HEK293 (cell line): Measurements from ENCODE around the gene ZFX.
A peak's percentile ranks its signal among the peaks of the same experiment; 100 is the strongest.

ENCODE experiments used
- CTCF ChIA-PET: fragments of 350-600 bp; formaldehyde crosslinking; extraction: SDS; loops from one replicate; lab custom pipeline; 2021; ENCODE audit warnings: antibody characterized with exemption; lab: Yijun Ruan, JAX
- POLR2A ChIA-PET: fragments of 300-600 bp; formaldehyde crosslinking; extraction: SDS; loops from one replicate; lab custom pipeline; 2020; ENCODE audit warnings: antibody characterized with exemption, inconsistent platforms; lab: Yijun Ruan, JAX
- H3K27ac ChIP-seq: fragments of 200-500 bp; sonication (Bioruptor generic); 2 replicates; pipeline ENCODE4 v1.5.1; 2014; ENCODE audit warnings: low read depth, low read length, control low read depth, inconsistent platforms; ENCODE audit errors: extremely low read depth
- H3K36me3 ChIP-seq, 2 experiments: fragments of 200-500 bp in 1 of 2; sonication (Bioruptor generic) in 1 of 2; 1 replicate in 1 of 2; 2 replicates in 1 of 2; pipeline ENCODE4 v1.5.1; 2014 to 2017; ENCODE audit warnings: inconsistent platforms in 2 of 2, low read length in 2 of 2; ENCODE audit not compliant: control insufficient read depth in 2 of 2, insufficient read depth in 1 of 2
- H3K4me1 ChIP-seq: fragments of 200-500 bp; sonication (Bioruptor generic); 2 replicates; pipeline ENCODE4 v1.5.1; 2014; ENCODE audit warnings: mild to moderate bottlenecking, low read length, inconsistent platforms; ENCODE audit not compliant: control insufficient read depth, insufficient read depth
- H3K4me3 ChIP-seq: 2 replicates; pipeline ENCODE4 v1.5.1; 2011; ENCODE audit warnings: low read depth, mild to moderate bottlenecking, control low read depth, low read length, moderate library complexity
- H3K9me3 ChIP-seq: fragments of 200-500 bp; sonication (Bioruptor generic); 2 replicates; pipeline ENCODE4 v1.5.1; 2014; ENCODE audit warnings: low read depth, low read length, inconsistent platforms; ENCODE audit not compliant: control insufficient read depth, insufficient read depth
- FEZF1 ChIP-seq: fragments of 450-650 bp; formaldehyde crosslinking; IDR thresholded peaks from 2 replicates; pipeline ENCODE4 v1.5.1; 2016; ENCODE audit warnings: missing biosample characterization, missing genetic modification characterization
- GLI2 ChIP-seq: fragments of 450-650 bp; formaldehyde crosslinking; IDR thresholded peaks from 2 replicates; pipeline ENCODE4; 2017; ENCODE audit warnings: missing biosample characterization, missing genetic modification characterization, low read depth, borderline replicate concordance
- KLF10 ChIP-seq: fragments of 450-650 bp; IDR thresholded peaks from 2 replicates; pipeline ENCODE4 v1.5.1; 2018; ENCODE audit warnings: missing biosample characterization, mild to moderate bottlenecking, missing genetic modification characterization
- KLF16 ChIP-seq: fragments of 450-650 bp; formaldehyde crosslinking; IDR thresholded peaks from 2 replicates; pipeline ENCODE4 v1.5.1; 2017; ENCODE audit warnings: missing biosample characterization, missing genetic modification characterization
- KLF9 ChIP-seq: fragments of 450-650 bp; formaldehyde crosslinking; IDR thresholded peaks from 2 replicates; pipeline ENCODE4 v1.5.1; 2016; ENCODE audit warnings: missing biosample characterization, missing genetic modification characterization, low read depth
- PBX3 ChIP-seq: sonication (generic); formaldehyde crosslinking; IDR thresholded peaks from 2 replicates; pipeline ENCODE4 v1.8.1; 2022; ENCODE audit warnings: mild to moderate bottlenecking, moderate library complexity, missing genetic modification reagents
- PRDM10 ChIP-seq: fragments of 450-650 bp; formaldehyde crosslinking; IDR thresholded peaks from 2 replicates; pipeline ENCODE4 v1.5.1; 2016; ENCODE audit warnings: missing biosample characterization, missing genetic modification characterization
- SCRT2 ChIP-seq: fragments of 450-650 bp; formaldehyde crosslinking; IDR thresholded peaks from 2 replicates; pipeline ENCODE4 v1.5.1; 2016; ENCODE audit warnings: missing biosample characterization, missing genetic modification characterization
- TCF7L2 ChIP-seq: IDR thresholded peaks from 2 replicates; pipeline ENCODE4 v1.6.1; 2011; ENCODE audit warnings: low read depth, mild to moderate bottlenecking, inconsistent platforms, low read length, moderate library complexity, borderline replicate concordance
- ZBTB48 ChIP-seq: fragments of 450-650 bp; formaldehyde crosslinking; IDR thresholded peaks from 2 replicates; pipeline ENCODE4 v1.5.1; 2016; ENCODE audit warnings: missing biosample characterization, missing genetic modification characterization
- ZEB2 ChIP-seq: fragments of 450-650 bp; formaldehyde crosslinking; IDR thresholded peaks from 2 replicates; pipeline ENCODE4 v1.5.1; 2016; ENCODE audit warnings: missing biosample characterization, missing genetic modification characterization
- ZNF121 ChIP-seq: fragments of 450-650 bp; formaldehyde crosslinking; IDR thresholded peaks from 2 replicates; pipeline ENCODE4 v1.5.1; 2016; ENCODE audit warnings: missing biosample characterization, missing genetic modification characterization
- ZNF37A ChIP-seq: fragments of 450-650 bp; IDR thresholded peaks from 2 replicates; pipeline ENCODE4 v1.5.1; 2018; ENCODE audit warnings: missing biosample characterization, missing genetic modification characterization
- ZNF398 ChIP-seq: fragments of 450-650 bp; formaldehyde crosslinking; IDR thresholded peaks from 2 replicates; pipeline ENCODE4 v1.5.1; 2017; ENCODE audit warnings: missing biosample characterization, missing genetic modification characterization
- ZNF426 ChIP-seq: fragments of 450-650 bp; formaldehyde crosslinking; IDR thresholded peaks from 2 replicates; pipeline ENCODE4 v1.5.1; 2017; ENCODE audit warnings: missing biosample characterization, missing genetic modification characterization, mild to moderate bottlenecking, inconsistent platforms, moderate library complexity
- ZNF449 ChIP-seq: fragments of 450-650 bp; formaldehyde crosslinking; IDR thresholded peaks from 2 replicates; pipeline ENCODE4 v1.5.1; 2017; ENCODE audit warnings: missing biosample characterization, mild to moderate bottlenecking, missing genetic modification characterization, moderate library complexity
- ZNF510 ChIP-seq: fragments of 450-650 bp; formaldehyde crosslinking; IDR thresholded peaks from 2 replicates; pipeline ENCODE4 v1.5.1; 2018; ENCODE audit warnings: mild to moderate bottlenecking, missing genetic modification characterization, missing biosample characterization; ENCODE audit not compliant: insufficient replicate concordance
- ZNF513 ChIP-seq: fragments of 450-650 bp; IDR thresholded peaks from 2 replicates; pipeline ENCODE4 v1.5.1; 2018; ENCODE audit warnings: missing biosample characterization, missing genetic modification characterization
- ZNF549 ChIP-seq: fragments of 450-650 bp; IDR thresholded peaks from 2 replicates; pipeline ENCODE4 v1.5.1; 2018; ENCODE audit warnings: missing biosample characterization, missing genetic modification characterization, mild to moderate bottlenecking, inconsistent platforms, moderate library complexity
- ZNF692 ChIP-seq: fragments of 450-650 bp; formaldehyde crosslinking; IDR thresholded peaks from 2 replicates; pipeline ENCODE4 v1.5.1; 2016; ENCODE audit warnings: missing biosample characterization, missing genetic modification characterization
- ZSCAN30 ChIP-seq: fragments of 450-650 bp; IDR thresholded peaks from 2 replicates; pipeline ENCODE4 v1.5.1; 2018; ENCODE audit warnings: missing biosample characterization, mild to moderate bottlenecking, missing genetic modification characterization, moderate library complexity

ZFX gene

GRCh38 chrX:24144528-24144927 is 5.0 kb upstream of the ZFX start:
- H3K36me3 ChIP-seq = no peaks in the 10 kb centered on the region
- CTCF ChIA-PET = interaction anchor here (0.7 to 1.3 kb wide), 2 partner anchors 19 to 62 kb away, joined by 4 to 5 read pairs; no protein-coding TSS in a partner anchor
- no peaks in the 10 kb centered on the region for H3K9me3 ChIP-seq
- H3K4me1 ChIP-seq = peaks cover 34% of the 10 kb centered on the region
- H3K27ac ChIP-seq = no peak overlapping the region
- POLR2A ChIA-PET = no interaction called here
- no peak overlapping the region for H3K4me3 ChIP-seq
- TF ChIP-seq ZNF121 (tag by site-specific recombination) (peak; percentile 92), ZNF549 (no peak)

GRCh38 chrX:24145303-24146186 is 4.0 kb upstream of the ZFX start:
- POLR2A ChIA-PET = interaction anchor here (0.5 to 2.1 kb wide), 12 partner anchors 9 to 439 kb away, joined by 3 to 15 read pairs (median 4); partner anchors contain the start of gene EIF2S3
- peaks cover 34% of the 10 kb centered on the region for H3K4me1 ChIP-seq
- H3K9me3 ChIP-seq = no peaks in the 10 kb centered on the region
- H3K36me3 ChIP-seq = no peaks in the 10 kb centered on the region
- CTCF ChIA-PET = interaction anchor here (0.6 to 1.1 kb wide), 8 partner anchors 9 to 98 kb away, joined by 3 to 7 read pairs (median 4); no protein-coding TSS in a partner anchor
- no peak overlapping the region for H3K4me3 ChIP-seq
- H3K27ac ChIP-seq = peak overlapping the region; percentile 100
- TF ChIP-seq ZNF398 (peak; percentile 56), TCF7L2 (no peak), GLI2 (tag by site-specific recombination) (peak; percentile 87), KLF9 (tag by site-specific recombination) (no peak), ZNF513 (tag by site-specific recombination) (no peak; the same call in 1 of the 2 replicates), PRDM10 (tag by site-specific recombination) (no peak; the same call in 1 of the 2 replicates), ZBTB48 (tag by site-specific recombination) (peak; percentile 82), ZSCAN30 (peak; percentile 87), KLF16 (tag by site-specific recombination) (0 out of 2 replicates have a peak, but pooled peaks have one; percentile 15), FEZF1 (tag by site-specific recombination) (peak; percentile 95), ZEB2 (peak; percentile 61; the same call in 1 of the 2 replicates), ZNF510 (no peak), ZNF37A (tag by site-specific recombination) (no peak), PBX3 (CRISPR knock-in tag) (no peak), ZNF449 (tag by site-specific recombination) (peak; percentile 60; the same call in 1 of the 2 replicates), SCRT2 (tag by site-specific recombination) (peak; percentile 90), ZNF692 (tag by site-specific recombination) (peak; percentile 39), KLF10 (tag by site-specific recombination) (peak; percentile 89), ZNF426 (tag by site-specific recombination) (no peak)
